SK-N-MC (cell line): ENCODE data around the gene UBAC2.

Source experiments
- EZH2 ChIP-seq: fragments of 200-600 bp; sonication (generic); IDR thresholded peaks from one replicate; pipeline ENCODE4 v1.6.1; 2017; ENCODE audit warnings: antibody characterized with exemption
- FOXP2 ChIP-seq: optimal IDR thresholded peaks from 2 replicates; pipeline ENCODE3; 2011; ENCODE audit warnings: mild to moderate bottlenecking, moderate library complexity; ENCODE audit not compliant: insufficient read depth; ENCODE audit errors: extremely low read length, control extremely low read depth
- POLR2AphosphoS5 ChIP-seq: IDR thresholded peaks from 2 replicates; pipeline ENCODE4 v1.6.1; 2012; ENCODE audit warnings: mild to moderate bottlenecking, low read depth, low read length, borderline replicate concordance

- no peak for TF ChIP-seq FOXP2
- TF ChIP-seq POLR2AphosphoS5 = no peak
- TF ChIP-seq EZH2 = no peak
Measured at GRCh38 chr13:99357941-99358340, 157.3 kb downstream of the UBAC2 start.
